Activated CD8-positive, alpha-beta memory T cell treated with anti-CD3 and anti-CD28 coated beads, Interleukin-2, amount 50 U/mL, for 24 hours (primary cell): ENCODE measurements around the gene SLC3A2.

ENCODE experiments used
- DNase-seq: peaks from one replicate; pipeline ENCODE4 v3.0.0-alpha.2; 2020; ENCODE audit errors: extremely low read depth

SLC3A2 gene

DNA sequence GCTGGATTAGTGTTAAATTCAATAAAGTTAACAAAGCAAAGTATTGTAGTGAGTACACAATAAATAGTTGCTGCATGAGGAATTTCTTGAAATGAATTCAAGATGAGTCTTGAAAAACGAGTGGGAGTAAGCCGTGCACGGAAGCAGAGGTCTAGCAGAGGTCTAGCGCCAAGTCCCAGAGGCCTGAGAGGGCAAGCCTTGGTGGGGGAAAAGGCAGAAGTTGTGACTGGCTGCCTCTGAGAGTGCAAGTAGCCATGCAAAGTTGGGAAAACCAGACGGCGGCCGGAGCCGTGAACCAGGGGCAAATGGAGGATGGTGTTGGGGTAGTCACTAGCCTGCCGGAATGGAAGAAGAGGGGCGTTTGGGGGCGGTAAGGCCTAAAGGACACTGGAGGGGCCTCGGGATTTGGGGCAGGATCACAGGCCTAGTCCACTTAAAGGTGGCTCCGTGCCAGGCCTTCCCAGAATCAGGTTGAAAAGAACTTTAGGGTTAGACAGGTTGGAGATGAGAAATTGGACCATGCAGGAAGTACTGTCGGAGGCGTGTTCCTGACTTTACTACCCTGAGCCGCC, 379 bp upstream of the SLC3A2 start:
- DNase-seq: peak; percentile 24

DNA sequence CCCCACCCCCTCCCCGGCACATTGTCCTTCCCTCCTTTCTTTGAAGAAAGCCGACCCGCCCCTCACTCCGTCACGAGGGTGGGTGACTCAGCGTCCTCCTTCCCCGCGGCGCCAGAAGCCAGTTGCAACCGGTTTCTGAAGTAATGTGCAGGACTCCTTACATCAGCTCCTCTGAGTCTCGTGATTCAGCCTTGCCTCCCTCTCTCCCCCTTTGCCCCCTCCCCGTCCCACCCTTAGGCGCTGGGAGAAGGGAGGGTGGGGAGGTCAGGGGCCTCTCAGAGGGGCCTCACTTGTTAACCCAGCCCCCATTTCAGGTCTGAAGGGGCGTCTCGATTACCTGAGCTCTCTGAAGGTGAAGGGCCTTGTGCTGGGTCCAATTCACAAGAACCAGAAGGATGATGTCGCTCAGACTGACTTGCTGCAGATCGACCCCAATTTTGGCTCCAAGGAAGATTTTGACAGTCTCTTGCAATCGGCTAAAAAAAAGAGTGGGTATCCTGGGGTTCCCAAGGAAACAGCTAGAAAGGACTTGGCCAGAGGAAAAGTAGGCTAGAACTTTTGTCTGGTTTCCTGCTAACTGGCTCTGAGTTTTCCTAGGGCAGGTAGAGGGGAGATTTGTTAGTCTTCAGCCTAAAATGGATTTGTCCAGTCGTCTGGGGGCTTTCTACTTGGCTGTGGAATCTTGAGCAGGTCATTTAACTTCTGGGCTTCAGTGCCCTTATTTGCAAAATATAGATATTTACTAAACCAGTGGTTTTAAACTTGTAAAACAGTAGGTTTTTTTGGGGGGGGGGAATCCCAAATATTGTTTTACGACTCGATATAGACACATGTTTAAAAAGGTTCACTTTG, 1.1 kb downstream of the SLC3A2 start:
- DNase-seq: peak; percentile 90

DNA sequence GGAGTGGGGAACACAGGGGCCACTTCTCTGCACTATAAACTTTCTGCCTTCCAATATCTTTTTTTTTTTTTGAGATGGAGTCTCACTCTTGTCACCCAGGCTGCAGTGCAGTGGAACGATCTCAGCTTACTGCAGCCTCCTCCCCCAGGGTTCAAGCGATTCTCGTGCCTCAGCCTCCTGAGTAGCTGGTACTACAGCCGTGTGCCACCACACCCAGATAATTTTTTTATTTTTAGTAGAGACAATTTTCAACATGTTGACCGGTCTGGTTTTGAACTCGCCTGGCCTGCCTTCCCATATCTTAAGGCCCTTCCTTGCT, 1.7 kb downstream of the SLC3A2 start:
- DNase-seq: no peak

DNA sequence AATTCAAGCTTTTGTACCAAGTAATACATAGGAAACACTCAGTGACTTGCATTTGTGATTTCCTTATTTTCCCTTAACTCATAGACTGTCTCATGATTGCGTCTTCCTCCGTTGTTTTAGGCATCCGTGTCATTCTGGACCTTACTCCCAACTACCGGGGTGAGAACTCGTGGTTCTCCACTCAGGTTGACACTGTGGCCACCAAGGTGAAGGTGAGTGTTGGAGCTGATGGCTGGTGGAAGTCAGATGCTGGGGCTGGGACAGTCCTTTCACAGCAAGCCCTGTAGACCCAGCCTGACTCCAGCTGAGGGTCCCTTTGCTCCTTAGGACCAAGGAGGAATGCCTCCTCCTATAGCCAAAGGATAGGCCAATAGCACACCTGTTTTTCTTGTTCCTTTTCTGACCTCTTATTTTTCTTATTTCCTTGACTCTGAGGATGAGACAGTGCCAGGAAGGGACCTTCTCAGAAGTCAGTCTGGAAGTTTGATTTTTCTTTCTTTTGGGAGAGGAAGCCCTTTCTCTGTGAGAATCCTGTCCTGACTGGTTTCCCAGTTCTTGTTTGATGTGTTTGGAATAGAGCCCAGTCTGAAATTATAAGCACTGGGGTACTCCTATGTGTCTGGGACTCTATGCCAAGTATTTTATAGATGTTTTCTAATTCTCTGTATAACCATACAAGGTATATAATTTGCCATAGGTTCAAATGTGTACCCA, 2.2 kb downstream of the SLC3A2 start:
- DNase-seq: no peak

DNA sequence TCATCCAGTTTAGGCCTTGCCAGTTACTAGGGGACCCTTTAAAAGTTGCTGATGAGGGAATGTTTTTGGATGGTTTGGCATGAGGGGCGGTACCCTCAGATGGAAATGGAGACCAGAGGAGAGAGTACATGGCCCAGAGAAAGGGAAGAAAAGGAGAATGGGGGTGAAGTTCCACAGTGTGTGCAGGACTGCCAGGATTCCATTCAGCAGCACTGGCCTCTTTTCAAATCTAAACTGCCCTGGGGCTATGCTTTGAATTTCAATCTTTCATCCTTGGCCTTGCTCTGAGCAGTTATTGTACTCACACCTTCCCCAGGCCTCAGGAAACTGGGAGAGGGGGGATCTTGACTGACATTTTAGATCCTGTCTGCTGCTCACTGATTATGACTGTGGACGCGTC, 3.0 kb downstream of the SLC3A2 start:
- DNase-seq: no peak

DNA sequence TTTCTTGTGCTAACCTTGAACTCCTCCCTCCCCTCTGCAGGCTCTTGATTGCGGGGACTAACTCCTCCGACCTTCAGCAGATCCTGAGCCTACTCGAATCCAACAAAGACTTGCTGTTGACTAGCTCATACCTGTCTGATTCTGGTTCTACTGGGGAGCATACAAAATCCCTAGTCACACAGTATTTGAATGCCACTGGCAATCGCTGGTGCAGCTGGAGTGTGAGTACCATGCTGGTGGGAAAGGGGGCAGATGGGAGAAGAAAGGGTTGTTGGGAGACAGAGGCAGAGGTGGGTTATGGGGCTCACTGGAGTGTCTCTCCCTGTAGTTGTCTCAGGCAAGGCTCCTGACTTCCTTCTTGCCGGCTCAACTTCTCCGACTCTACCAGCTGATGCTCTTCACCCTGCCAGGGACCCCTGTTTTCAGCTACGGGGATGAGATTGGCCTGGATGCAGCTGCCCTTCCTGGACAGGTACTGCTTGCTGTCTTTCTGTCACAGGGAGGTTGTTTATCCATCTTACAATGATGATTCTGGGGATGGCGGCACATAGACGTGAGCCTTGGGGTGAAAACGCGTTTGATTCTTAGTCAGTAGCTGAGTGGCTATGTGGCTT, 4.5 kb downstream of the SLC3A2 start:
- no peak for DNase-seq

DNA sequence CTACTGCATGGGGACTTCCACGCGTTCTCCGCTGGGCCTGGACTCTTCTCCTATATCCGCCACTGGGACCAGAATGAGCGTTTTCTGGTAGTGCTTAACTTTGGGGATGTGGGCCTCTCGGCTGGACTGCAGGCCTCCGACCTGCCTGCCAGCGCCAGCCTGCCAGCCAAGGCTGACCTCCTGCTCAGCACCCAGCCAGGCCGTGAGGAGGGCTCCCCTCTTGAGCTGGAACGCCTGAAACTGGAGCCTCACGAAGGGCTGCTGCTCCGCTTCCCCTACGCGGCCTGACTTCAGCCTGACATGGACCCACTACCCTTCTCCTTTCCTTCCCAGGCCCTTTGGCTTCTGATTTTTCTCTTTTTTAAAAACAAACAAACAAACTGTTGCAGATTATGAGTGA, 7.7 kb downstream of the SLC3A2 start:
- DNase-seq: no peak

DNA sequence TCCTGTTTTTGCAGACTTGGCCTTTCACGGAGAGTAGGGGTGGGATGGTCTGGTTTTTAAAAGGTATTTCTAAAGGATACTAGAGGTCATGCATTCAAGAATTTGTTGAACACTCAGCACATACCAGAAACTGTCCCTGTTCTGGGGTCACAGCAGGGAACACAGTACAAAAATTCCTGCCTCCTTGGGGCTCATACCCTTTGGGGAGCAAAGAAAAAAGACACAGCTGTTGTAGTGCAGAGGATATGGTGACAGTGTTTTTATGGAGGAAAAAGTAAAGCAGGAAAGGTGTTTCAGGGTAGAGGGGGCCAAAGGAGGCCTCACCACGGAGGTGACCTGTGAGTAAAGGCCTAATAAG, 8.4 kb downstream of the SLC3A2 start:
- DNase-seq: no peak

DNA sequence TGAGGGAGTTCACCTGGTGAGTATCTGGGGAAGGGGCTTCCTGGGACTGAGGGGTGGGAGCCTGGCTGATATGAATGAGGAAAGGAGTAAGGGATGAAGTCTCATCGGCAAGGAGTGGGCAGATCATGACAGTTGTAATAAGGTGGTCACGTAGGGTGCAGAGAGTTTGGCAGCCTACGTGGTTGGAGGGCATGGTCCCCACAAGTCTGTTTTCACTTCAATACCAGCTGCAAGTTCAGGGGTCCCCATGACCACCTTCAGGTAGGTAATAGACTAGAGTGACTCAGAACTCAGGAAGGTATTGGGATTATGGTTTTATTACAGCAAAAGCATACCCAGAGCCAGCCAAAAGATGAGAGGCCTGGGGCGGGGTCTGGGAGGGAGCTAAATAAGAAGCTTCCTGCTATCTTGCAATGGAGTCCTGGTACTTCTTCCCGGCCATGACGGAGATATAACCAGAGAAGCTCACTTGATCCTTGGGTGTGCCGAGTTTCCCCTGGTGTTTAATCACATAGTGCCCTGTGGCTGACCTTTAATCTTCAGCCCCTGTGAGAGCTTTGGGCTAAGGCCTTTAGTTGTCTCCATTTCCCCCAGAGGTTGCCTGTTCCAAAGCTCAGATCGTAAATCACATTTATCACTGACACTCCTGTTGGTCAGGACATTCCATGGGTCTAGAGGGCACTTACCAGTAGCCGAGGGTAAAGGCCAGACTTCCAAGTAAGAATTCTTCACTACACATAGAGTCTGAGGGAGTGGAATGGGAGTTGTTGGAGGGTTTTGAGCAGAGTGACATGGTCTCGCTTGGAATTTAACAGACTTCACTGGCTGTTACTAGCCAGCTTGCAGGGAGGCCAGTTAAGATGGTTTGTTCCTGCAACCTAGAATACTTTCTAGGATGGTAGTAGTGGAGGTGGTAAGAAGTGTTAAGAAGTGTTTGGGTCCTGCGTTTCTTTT, 9.1 kb downstream of the SLC3A2 start:
- DNase-seq: no peak

DNA sequence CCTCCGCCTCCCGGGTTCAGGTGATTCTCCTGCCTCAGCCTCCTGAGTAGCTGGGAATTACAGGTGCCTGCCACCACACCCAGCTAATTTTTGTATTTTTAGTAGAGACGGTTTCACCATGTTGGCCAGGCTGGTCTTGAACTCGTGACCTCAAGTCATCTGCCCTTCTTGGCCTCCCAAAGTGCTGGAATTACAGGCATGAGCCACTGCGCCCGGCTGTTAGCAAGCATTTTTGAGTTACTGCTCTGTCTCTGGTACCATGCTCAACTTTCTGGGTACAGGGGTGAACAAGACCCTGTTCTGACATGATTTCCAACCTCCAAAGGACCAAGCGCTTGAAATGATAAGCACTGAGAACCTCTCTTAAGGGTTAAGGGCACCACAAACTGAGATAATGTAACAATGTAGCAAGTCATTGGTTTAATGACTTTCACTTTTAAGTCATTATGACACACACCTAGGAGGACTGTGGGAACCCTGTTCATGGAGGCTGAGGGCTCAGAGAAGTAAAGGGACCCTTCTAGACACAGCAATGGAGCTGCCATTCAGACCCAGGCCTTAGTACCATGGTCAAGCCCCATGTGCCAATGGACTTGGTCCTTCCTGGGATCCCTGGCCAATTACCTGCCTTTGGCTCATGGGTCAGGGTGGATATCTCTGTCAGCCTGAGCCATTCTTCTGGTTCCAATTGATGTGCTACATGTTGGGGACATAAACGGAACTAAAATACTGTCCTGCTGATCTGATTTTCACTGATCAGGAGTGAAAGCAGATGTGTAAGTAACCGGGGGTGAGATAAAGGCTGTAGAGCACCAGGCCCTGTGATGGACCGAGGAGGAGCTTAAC, 11.6 kb downstream of the SLC3A2 start:
- DNase-seq: no peak

DNA sequence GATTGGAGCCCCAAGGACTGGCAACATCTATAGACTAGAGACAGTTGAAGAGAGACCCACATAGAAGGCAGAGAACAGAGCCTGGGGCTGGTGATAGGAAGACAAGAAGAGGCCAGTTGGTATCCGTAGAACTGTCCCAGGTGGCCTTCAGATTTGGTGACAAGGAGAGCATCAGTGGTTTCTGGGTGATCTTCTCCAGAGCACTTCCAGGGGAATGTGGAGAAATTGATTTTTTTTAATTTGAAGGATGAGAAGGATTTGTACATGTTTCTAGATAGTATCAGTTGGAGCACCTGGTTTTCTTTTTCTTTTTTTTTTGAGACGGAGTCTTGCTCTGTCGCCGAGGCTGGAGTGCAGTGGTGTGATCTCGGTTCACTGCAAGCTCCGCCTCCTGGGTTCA, 14.8 kb downstream of the SLC3A2 start:
- no peak for DNase-seq

DNA sequence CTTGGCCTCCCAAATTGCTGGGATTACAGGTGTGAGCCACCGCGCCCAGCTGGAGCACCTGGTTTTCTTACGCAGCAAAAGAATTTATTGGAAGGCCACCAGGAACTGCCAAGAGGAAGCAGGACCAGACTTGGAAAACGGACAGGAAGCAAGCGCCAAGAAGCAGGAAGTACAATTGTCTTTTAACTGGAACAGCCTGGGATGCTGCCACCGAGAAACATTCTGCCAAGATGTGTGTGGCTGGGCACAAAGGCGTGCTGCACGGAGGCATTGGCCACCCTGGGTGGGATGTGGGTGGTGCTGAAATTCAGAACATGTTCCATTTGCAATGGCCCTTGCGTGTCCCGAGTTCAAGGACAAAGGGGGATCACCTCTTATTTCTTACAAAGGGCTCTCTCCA, 15.4 kb downstream of the SLC3A2 start:
- no peak for DNase-seq

DNA sequence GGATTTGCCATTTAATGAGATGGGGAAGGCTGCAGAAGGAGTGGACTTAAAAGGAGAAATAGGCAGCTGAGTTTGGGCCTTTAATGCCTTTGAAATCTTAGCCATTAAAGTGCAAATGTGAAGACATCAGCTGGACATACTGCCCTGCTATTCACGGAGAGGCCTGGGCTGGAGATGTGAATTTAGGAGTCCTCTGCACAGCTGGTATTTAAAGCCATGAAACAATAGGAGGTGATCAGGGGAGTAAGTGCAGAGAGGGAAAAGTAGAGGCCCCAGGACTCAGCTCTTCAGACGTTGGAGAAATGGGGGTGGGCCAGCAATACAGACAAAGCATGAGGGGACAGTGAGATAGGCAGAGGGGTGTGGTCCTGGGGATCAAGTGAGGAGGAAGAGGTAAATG, 16.6 kb downstream of the SLC3A2 start:
- no peak for DNase-seq

DNA sequence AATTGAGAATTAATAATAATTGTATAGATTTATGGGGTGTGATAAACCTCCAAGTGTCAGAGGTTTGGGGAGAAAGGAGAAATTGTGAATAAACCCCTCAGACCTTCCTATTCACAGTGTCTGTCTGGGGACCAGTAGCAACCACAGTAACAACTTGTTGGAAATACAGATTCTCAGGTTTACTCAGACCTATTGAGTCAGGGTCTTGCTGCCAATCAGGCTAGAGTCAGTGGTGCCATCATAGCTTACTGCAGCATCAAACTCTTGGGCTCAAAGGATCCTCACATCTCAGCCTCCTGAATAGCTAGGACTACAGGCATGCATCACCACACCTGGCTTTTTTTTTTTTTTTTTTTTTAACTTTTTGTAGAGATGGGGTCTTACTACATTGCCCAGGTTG, 17.3 kb downstream of the SLC3A2 start:
- DNase-seq: no peak

DNA sequence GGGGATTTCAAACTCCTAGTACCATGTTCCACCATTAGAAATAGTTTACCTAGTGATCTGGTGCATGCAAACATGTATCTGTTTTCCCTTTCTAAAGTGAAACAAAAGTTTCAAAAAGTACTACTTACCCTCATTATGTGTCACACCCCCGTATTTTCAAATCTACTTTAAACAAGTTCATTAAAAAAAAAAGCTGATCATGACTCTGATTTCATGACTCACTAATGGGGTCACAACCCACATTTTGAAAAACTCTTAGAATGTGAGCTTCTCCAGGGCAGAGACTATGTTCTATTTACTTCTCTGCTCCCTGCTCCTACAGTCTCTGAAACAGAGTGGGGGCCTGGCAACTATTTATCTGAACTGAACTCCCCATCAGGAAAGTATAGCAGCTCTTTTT, 22.2 kb downstream of the SLC3A2 start:
- no peak for DNase-seq

DNA sequence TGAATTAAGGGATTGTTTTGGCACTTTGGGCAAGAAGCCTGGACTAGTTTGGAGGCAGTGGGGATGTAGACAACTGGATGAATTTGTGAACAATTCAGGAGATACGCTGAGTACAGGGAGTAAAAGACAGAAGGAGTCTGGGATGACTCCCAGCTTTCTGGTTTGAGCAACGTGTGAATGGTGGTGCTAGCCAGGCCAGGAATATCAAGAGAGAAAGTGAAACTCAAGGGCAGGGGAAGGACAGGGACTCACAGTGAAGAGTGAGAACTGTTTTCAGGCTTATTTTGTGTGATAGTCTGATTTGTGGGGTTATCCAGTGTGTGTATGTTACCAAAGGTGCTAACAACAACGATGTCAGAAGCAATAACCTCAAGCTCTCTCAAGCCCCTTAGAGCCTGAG, 24.6 kb downstream of the SLC3A2 start:
- no peak for DNase-seq

DNA sequence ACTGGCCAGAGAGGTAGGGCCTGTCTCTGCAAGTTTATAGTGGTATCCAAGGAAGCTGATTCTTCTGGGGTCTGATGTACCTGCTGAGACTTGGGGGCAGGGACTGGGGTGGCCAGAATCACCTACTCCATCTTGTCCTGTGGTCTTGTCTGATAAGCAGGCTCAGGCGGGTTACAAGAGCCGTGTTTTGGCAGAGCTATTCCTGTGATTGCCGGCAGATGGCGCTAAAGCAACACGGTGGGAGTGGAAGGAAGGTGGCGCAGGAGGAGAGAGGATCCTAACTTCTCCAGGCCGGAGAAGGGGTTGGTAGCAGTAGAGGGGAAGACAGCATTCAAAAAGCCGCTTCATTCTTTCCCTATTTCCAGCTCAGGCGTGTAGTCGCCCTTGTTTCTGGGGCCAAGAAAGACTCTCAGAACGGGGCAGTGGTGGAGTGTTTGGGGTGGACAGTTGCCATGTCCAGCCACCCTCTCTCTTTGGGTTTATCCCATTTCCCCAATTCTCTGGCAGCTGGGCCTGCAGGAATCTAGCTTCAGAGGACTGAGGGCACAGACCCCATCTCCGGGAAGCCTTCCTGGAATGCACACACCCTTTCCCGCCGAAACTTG, 25.3 kb downstream of the SLC3A2 start:
- peak; percentile 61 for DNase-seq

DNA sequence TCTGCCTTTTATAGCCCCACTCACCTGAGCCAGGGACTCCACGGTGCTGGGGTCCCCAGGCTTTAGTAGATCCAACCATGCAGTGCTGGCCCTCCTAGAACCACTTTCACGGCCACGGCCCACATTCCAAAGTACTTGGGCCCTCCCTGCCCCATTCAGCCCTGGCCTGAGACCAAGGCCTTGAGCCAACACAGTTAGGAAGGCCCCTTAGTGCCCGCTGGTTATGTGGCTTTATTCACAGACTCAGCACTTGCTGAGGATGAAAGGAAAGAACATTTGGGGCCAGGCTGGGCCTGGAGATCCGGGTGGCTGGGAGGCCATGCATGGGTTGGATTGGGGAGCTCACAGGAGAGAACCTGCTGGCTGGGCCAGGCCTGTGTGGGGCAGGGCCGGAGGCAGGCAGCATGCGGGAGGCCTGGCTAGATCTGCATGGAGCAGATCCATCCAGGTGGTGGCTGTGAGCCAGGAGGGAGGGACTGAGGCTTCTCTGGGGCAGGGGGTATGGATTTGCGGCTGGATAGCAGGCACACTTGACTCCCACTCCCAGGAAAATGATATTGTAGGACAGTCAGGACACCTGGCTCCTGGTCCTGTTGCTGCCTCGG, 27.9 kb downstream of the SLC3A2 start:
- no peak for DNase-seq

DNA sequence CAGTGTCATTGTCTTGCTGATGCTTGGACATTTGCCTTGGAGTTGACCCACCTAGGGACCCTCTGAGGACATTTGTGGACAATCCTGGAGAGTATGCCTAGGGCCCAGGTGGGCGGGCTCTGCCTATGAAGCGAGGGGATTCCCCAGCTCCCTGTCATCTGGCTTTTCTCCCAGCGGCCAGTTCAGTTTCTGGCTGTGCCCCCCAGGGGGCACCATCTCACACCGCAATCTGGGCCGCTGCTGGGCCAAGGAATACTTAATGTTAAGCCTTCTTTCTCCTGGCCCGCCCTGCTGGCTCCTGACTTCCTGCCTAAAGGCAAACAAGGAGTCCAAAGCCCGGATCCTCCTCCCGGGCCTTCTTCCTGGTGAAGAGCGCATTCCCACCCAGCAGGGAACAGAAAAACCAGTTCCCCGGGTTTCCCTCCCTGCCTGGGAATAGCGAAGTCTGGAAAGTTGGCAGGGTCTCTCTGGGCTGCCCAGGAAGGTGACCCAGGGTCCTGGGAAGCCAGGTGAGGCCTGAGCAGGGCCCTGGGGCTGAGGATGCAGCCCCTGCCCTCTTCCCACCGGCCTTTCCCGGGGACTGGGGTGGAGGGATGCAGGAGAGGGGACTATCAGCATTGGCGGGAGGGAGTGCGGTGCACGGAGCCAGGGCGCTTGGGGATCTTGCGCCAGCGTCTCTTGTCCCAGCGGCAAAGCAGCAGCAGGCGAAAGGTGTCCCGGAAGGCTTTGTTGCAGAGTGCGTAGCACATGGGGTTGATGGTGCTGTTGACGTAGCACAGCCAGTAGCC, 28.6 kb downstream of the SLC3A2 start:
- no peak for DNase-seq
